Motor neuron (in vitro differentiated cells): ENCODE measurements around the gene CDK5R1. TPM values are rescaled to one million over a fixed set of nuclear protein-coding genes. Genes with fewer than 3 reads are reported as not detected.

ENCODE experiments used
- ATAC-seq, 8 experiments: fragments of 200-7000 bp; cut with Tn5 transposase; replicated peaks in 6 of 8; 2 replicates each; pipeline ENCODE4 v1.8.0; 2021; ENCODE audit warnings: mild to moderate bottlenecking in 8 of 8, moderate library complexity in 8 of 8
- H3K27ac ChIP-seq, 2 donors: fragments of 250-450 bp; sonication (Bioruptor Pico); 2 replicates each; pipeline ENCODE4 v1.9.0; 2021; ENCODE audit warnings: antibody characterized with exemption in 2 of 2, mild to moderate bottlenecking in 2 of 2, moderate library complexity in 1 of 2
- H3K4me1 ChIP-seq, 2 donors: fragments of 250-450 bp; sonication (Bioruptor Pico); replicated peaks in 1 of 2; 2 replicates each; pipeline ENCODE4 v1.6.1; 2021; ENCODE audit warnings: antibody characterized with exemption in 2 of 2, mild to moderate bottlenecking in 2 of 2, moderate library complexity in 1 of 2
- H3K4me3 ChIP-seq, 5 donors: fragments of 250-450 bp; sonication (Bioruptor Pico); 2 replicates each; pipeline ENCODE4 v1.9.0; 2021; ENCODE audit warnings: antibody characterized with exemption in 5 of 5, mild to moderate bottlenecking in 5 of 5, moderate library complexity in 4 of 5
- WGBS, 10 experiments: fragments of 450-650 bp; shearing (Covaris generic); methylation state at CpG; one replicate each; pipeline ENCODE4 v1.0.0; 2022; 5-methylcytosine and 5-hydroxymethylcytosine counted together
- in situ Hi-C, 9 experiments: fragments of 400-800 bp; cut with MboI; loops; one replicate each; pipeline ENCODE4 v1.15.0; 2021; ENCODE audit warnings: low sequenced_read_pairs in 9 of 9, low pct_unique_long_range_greater_than_20kb in 2 of 9; ENCODE audit not compliant: unreplicated experiment in 9 of 9
- total RNA-seq, 8 experiments: library from RNA; unstranded; fragments of 300-600 nt; gene quantifications; 2 replicates each; pipeline versions ENCODE4 v1.2.3 to v1.2.4, GENCODE V29; 2022

CDK5R1 gene
- total RNA-seq, 8 experiments from 2014 or later: 1.3 to 64.0 (median 41.4) TPM

- Histone ChIP-seq H3K4me3 (no peak overlapping the region), H3K27ac (no peak overlapping the region), H3K4me1 (no peaks in the 10 kb centered on the region)
- in situ Hi-C loops: loop anchor here in 5 of 9 experiments (10.0 to 25.0 kb wide), 3 partner anchors 135 to 285 kb away; no protein-coding TSS in a partner anchor
- 83 to 100% (median 96%) methylated on average over 1 to 8 of the region's 8 CpGs for WGBS, 10 experiments
- ATAC-seq: no peak
Measured at GRCh38 chr17:32477220-32477619, 9.6 kb upstream of the CDK5R1 start.

GRCh38 chr17:32479074-32479617 is 7.6 kb upstream of the CDK5R1 start:
- WGBS, 10 experiments: 75 to 100% (median 91%) methylated on average over 1 to 5 of the region's 5 CpGs; no CpG with 5 or more reads in 4 of the 10 experiments
- Histone ChIP-seq H3K4me3 (no peak overlapping the region), H3K4me1 (peaks cover 6 to 10% of the 10 kb centered on the region in 2 donors), H3K27ac (no peak overlapping the region)
- in situ Hi-C loops: loop anchor here in 5 of 9 experiments (10.0 to 25.0 kb wide), 3 partner anchors 133 to 283 kb away; no protein-coding TSS in a partner anchor
- no peak for ATAC-seq

DNA sequence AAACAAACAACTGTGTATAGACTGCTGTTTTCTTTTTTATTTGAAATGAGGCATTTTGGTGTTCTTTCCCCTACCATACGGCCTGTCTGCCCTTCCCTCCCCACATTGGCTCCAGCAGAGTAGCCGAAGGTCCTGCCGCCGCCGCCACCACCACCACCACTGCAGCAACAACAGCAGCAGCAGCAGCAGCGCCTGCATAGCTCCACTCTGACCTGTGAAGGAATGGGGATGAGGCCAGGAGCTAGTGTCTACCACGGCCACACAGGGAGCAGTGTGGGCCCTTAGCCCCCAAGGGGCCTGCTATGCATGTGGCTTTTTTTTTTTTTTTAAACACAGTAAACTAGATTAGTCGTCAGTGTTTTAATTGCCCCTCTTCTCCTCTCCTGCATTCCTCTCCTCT is 5.6 kb upstream of the CDK5R1 start:
- 29 to 100% (median 90%) methylated on average over 1 to 5 of the region's 8 CpGs; no CpG with 5 or more reads in 2 of the 10 experiments for WGBS, 10 experiments
- in situ Hi-C loops: loop anchor here in 3 of 9 experiments (10.0 to 25.0 kb wide), 3 partner anchors 131 to 281 kb away; no protein-coding TSS in a partner anchor
- H3K27ac ChIP-seq: no peak overlapping the region
- H3K4me1 ChIP-seq: peaks cover 19 to 20% of the 10 kb centered on the region in 2 donors
- no peak for ATAC-seq
- H3K4me3 ChIP-seq: no peak overlapping the region

GRCh38 chr17:32482568-32483320 is 4.0 kb upstream of the CDK5R1 start:
- ATAC-seq: no peak
- H3K4me1 ChIP-seq: peaks cover 19 to 20% of the 10 kb centered on the region in 2 donors
- no peak overlapping the region for H3K4me3 ChIP-seq
- in situ Hi-C loops: loop anchor here in 3 of 9 experiments (10.0 to 25.0 kb wide), 3 partner anchors 130 to 280 kb away; no protein-coding TSS in a partner anchor
- WGBS, 10 experiments: 40 to 83% (median 74%) methylated on average over 2 to 8 of the region's 11 CpGs; no CpG with 5 or more reads in 1 of the 10 experiments
- H3K27ac ChIP-seq: no peak overlapping the region

DNA sequence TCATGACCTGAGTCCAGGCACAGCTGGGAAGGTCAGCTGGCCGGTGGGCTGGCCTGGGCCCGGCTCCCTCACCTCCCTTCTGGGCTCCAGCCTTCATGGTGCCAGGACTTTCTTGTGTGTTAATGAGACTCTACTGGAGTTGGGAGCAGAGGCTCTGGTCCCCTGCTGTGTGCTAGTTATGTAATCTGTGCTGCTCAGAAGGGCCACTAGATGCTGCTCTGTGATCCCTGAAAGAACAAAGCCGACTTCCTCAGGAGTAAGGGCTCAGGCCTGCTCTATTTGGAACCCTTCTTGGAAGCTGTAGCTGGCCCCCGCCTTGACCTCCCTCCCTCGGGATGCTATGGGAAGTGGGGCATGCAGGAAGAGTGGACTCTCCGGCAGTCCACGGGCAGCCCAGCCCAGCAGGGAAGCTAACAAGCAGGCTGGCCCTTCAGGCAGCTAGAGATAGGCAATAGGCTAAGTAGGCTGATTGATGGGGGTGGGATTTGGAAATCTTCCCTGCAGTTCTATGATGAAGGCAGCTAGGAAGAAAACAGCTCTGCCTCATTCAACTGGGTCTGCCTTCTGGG is 3.3 kb upstream of the CDK5R1 start:
- H3K4me1 ChIP-seq: peaks cover 23 to 27% of the 10 kb centered on the region in 2 donors
- ATAC-seq: peak in 7 of 8 experiments; percentile 33 to 51 (median 45)
- H3K27ac ChIP-seq: peak overlapping the region; percentile 40 to 62
- 0 to 20% (median 0%) methylated on average over 1 to 6 of the region's 7 CpGs; no CpG with 5 or more reads in 4 of the 10 experiments for WGBS, 10 experiments
- H3K4me3 ChIP-seq: no peak overlapping the region
- in situ Hi-C loops: loop anchor here in 3 of 9 experiments (10.0 to 25.0 kb wide), 3 partner anchors 129 to 279 kb away; no protein-coding TSS in a partner anchor

DNA sequence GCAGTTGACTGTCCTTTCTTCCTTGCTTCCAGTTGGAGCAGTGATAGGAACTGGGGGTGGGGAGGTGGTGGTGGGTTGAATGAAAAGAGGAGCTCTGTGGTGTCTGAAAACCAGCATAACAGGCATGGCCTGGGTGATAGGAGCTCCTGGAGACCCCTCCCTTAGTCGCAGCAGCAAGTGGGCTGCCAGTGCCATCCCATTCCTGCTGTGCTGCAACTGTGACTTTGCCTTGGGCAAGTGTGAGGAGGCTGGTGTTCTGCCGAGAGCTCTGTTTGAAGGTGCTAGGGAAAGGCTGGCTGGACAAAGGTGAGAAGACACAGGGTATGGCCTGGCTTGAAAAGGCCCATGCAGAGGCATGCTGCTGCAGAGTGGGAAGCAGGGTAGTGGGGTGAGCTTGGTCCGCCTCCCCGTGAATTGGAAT is 2.7 kb upstream of the CDK5R1 start:
- WGBS, 10 experiments: 29 to 100% (median 86%) methylated on average over 1 to 3 of the region's 4 CpGs; no CpG with 5 or more reads in 2 of the 10 experiments

DNA sequence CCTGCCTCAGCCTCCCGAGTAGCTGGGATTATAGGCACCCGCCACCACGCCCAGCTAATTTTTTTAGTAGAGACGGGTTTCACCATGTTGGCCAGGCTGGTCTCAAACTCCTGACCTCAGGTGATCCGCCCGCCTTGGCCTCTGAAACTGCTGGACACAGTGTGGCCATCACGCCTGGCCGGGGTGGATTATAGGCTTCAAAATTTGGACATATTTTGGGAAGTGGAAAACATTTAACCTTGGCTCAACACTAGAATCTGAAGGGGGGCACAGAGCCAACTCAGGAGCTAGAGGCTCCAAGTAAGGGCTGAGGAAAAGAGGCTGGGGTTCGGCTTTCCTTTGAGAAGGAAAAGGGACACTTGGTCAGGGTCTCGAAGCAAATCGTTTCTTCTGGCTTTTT is 2.2 kb upstream of the CDK5R1 start:
- Histone ChIP-seq H3K4me3 (no peak overlapping the region), H3K4me1 (peaks cover 33 to 38% of the 10 kb centered on the region in 2 donors), H3K27ac (peak overlapping the region in 1 of 2 donors; percentile 40)
- in situ Hi-C loops: loop anchor here in 3 of 9 experiments (10.0 to 25.0 kb wide), 3 partner anchors 128 to 278 kb away; no protein-coding TSS in a partner anchor
- no peak for ATAC-seq
- WGBS, 10 experiments: 80 to 100% (median 91%) methylated on average over 1 to 10 of the region's 11 CpGs; no CpG with 5 or more reads in 4 of the 10 experiments

More for the DNA sequence above, 2.7 kb upstream of the CDK5R1 start:
- Histone ChIP-seq H3K4me3 (no peak overlapping the region), H3K27ac (peak overlapping the region; percentile 40 to 62), H3K4me1 (peaks cover 28 to 32% of the 10 kb centered on the region in 2 donors)
- ATAC-seq: no peak
- in situ Hi-C loops: loop anchor here in 3 of 9 experiments (10.0 to 25.0 kb wide), 3 partner anchors 128 to 278 kb away; no protein-coding TSS in a partner anchor

- Histone ChIP-seq H3K4me3 (peak overlapping the region; percentile 62 to 99 (median 75)), H3K27ac (peak overlapping the region; percentile 86 to 98), H3K4me1 (peaks cover 41 to 46% of the 10 kb centered on the region in 2 donors)
- 0 to 100% (median 61%) methylated on average over 1 to 7 of the region's 12 CpGs; no CpG with 5 or more reads in 1 of the 10 experiments for whole genome bisulfite sequencing, 10 experiments
- in situ Hi-C loops: loop anchor here in 3 of 9 experiments (10.0 to 25.0 kb wide), 3 partner anchors 127 to 277 kb away; no protein-coding TSS in a partner anchor
- ATAC-seq: no peak
Measured at GRCh38 chr17:32485261-32486110, 1.3 kb upstream of the CDK5R1 start.

DNA sequence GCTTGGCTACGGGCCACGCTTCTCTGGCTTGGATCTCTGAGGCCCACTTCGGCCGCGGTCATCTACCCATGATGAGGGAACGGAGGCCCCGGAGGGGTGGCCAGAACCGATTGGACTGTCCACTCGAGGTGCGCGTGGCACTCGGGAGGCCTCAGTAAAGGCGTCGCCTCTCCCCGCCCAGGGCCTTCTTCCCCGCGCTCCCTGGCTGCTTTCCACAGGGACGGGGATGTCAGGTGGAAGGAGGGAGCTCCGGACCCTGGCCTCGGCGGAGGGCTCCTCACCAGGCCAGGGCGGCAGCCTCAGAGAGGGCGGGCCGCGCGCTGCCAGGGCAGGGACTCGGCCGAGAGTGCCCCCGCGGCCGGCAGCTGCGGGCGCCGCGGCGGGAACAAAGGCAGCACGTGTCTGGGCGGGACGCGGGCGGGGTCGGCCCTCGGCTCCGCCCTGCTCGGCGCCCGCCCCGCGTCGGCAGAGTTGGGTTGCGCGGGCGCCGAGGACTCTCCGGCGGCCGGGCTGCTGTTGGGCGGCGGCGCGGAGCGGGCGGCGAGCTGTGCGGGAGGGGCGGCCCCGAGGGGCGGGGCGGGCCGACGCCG is 587 bp upstream of the CDK5R1 start:
- in situ Hi-C loops: loop anchor here in 3 of 9 experiments (10.0 to 25.0 kb wide), 3 partner anchors 126 to 276 kb away; no protein-coding TSS in a partner anchor
- Histone ChIP-seq H3K27ac (peak overlapping the region; percentile 86 to 98), H3K4me3 (peak overlapping the region; percentile 62 to 99 (median 75)), H3K4me1 (peaks cover 49 to 51% of the 10 kb centered on the region in 2 donors)
- ATAC-seq: peak; percentile 74 to 88 (median 77)
- 0 to 85% (median 68%) methylated on average over 3 to 5 of the region's 72 CpGs; no CpG with 5 or more reads in 5 of the 10 experiments for WGBS, 10 experiments

GRCh38 chr17:32487473-32488176 is 832 bp downstream of the CDK5R1 start:
- in situ Hi-C loops: loop anchor here in 3 of 9 experiments (10.0 to 25.0 kb wide), 3 partner anchors 125 to 275 kb away; no protein-coding TSS in a partner anchor
- WGBS, 10 experiments: 0 to 100% (median 20%) methylated on average over 1 to 10 of the region's 59 CpGs; no CpG with 5 or more reads in 5 of the 10 experiments
- peak in 7 of 8 experiments; percentile 1 to 20 (median 10) for ATAC-seq
- H3K4me3 ChIP-seq: peak overlapping the region; percentile 62 to 99 (median 75)
- peak overlapping the region; percentile 86 to 98 for H3K27ac ChIP-seq
- peaks cover 52 to 55% of the 10 kb centered on the region in 2 donors for H3K4me1 ChIP-seq

- H3K27ac ChIP-seq: peak overlapping the region; percentile 86 to 98
- H3K4me1 ChIP-seq: peaks cover 52 to 55% of the 10 kb centered on the region in 2 donors
- 40 to 100% (median 80%) methylated on average over 1 to 7 of the region's 16 CpGs; no CpG with 5 or more reads in 3 of the 10 experiments for WGBS, 10 experiments
Measured at GRCh38 chr17:32488177-32488542, 1.4 kb downstream of the CDK5R1 start.

More at GRCh38 chr17:32488177-32488542, 1.4 kb downstream of the CDK5R1 start:
- H3K4me3 ChIP-seq: peak overlapping the region; percentile 62 to 99 (median 75)
- no peak for ATAC-seq
- in situ Hi-C loops: loop anchor here in 3 of 9 experiments (10.0 to 25.0 kb wide), 3 partner anchors 124 to 274 kb away; no protein-coding TSS in a partner anchor
